KMS-11 (cell line): Measurements from ENCODE around the gene SIGLEC10.

Experiments
- H2AFZ ChIP-seq: fragments of 200-600 bp; sonication (generic); 2 replicates; pipeline ENCODE4 v1.6.1; 2016; ENCODE audit warnings: antibody characterized with exemption, mixed run types, low read depth
- H3K27ac ChIP-seq: fragments of 200-600 bp; sonication (generic); 2 replicates; pipeline ENCODE4 v1.6.1; 2016; ENCODE audit warnings: mild to moderate bottlenecking, mixed run types
- H3K27me3 ChIP-seq: fragments of 200-600 bp; sonication (generic); 2 replicates; pipeline ENCODE4 v1.6.1; 2017; ENCODE audit warnings: mild to moderate bottlenecking, low read depth, mixed run types, moderate library complexity; ENCODE audit not compliant: insufficient read depth
- H3K36me3 ChIP-seq: fragments of 200-600 bp; sonication (generic); 2 replicates; pipeline ENCODE4 v1.6.1; 2017; ENCODE audit warnings: mild to moderate bottlenecking, mixed run types; ENCODE audit not compliant: insufficient read depth
- H3K4me1 ChIP-seq: fragments of 200-600 bp; sonication (generic); 2 replicates; pipeline ENCODE4 v1.6.1; 2016; ENCODE audit warnings: mild to moderate bottlenecking, low read depth, mixed run types; ENCODE audit not compliant: poor library complexity, severe bottlenecking
- H3K4me2 ChIP-seq: fragments of 200-600 bp; sonication (generic); 2 replicates; pipeline ENCODE4 v1.7.0; 2016; ENCODE audit warnings: mild to moderate bottlenecking, mixed run types
- H3K4me3 ChIP-seq: fragments of 200-600 bp; sonication (generic); IDR thresholded peaks from 2 replicates; pipeline ENCODE4 v1.6.1; 2017; ENCODE audit warnings: low read depth, low read length, mixed read lengths; ENCODE audit not compliant: insufficient read depth
- H3K79me2 ChIP-seq: fragments of 200-600 bp; sonication (generic); 2 replicates; pipeline ENCODE4 v1.6.1; 2016; ENCODE audit warnings: low read depth, mixed run types; ENCODE audit not compliant: insufficient read depth
- H3K9ac ChIP-seq: fragments of 200-600 bp; sonication (generic); 2 replicates; pipeline ENCODE4 v1.6.1; 2016; ENCODE audit warnings: mild to moderate bottlenecking, mixed run types
- H4K20me1 ChIP-seq: fragments of 200-600 bp; sonication (generic); 2 replicates; pipeline ENCODE4 v1.6.1; 2016; ENCODE audit warnings: mild to moderate bottlenecking, mixed run types; ENCODE audit not compliant: insufficient read depth
- TF ChIP-seq, protein P1 (sequence below): fragments of 200-600 bp; sonication (generic); conservative IDR thresholded peaks from 2 replicates; pipeline ENCODE4 v1.6.1; 2017; ENCODE audit warnings: low read depth, mild to moderate bottlenecking, antibody characterized with exemption, low read length, moderate library complexity, mixed read lengths

SIGLEC10 gene

GRCh38 chr19:51458051-51458645 lies 40.7 kb upstream of the SIGLEC10 start, which contains the start of gene SIGLEC8:
Gene SIGLEC8 (minus strand): TSS chr19:51458454. CDS start chr19:51458387, 67 bp downstream.
- no peak within 1 kb of the TSS for H3K4me3 ChIP-seq
- H2AFZ ChIP-seq: no peak within 1 kb of the TSS
- no peaks in the 10 kb centered on the region for H3K79me2 ChIP-seq
- H4K20me1 ChIP-seq: no peaks in the 10 kb centered on the region
- H3K36me3 ChIP-seq: no peaks in the 10 kb centered on the region
- H3K4me1 ChIP-seq: no peaks in the 10 kb centered on the region
- 0 out of 2 replicates have a peak, but pooled peaks cover 3% of the 10 kb centered on the region for H3K27me3 ChIP-seq
- no peak within 1 kb of the TSS for H3K27ac ChIP-seq
- H3K9ac ChIP-seq: no peak within 1 kb of the TSS
- no peak within 1 kb of the TSS for H3K4me2 ChIP-seq
- TF ChIP-seq, protein P1, sequence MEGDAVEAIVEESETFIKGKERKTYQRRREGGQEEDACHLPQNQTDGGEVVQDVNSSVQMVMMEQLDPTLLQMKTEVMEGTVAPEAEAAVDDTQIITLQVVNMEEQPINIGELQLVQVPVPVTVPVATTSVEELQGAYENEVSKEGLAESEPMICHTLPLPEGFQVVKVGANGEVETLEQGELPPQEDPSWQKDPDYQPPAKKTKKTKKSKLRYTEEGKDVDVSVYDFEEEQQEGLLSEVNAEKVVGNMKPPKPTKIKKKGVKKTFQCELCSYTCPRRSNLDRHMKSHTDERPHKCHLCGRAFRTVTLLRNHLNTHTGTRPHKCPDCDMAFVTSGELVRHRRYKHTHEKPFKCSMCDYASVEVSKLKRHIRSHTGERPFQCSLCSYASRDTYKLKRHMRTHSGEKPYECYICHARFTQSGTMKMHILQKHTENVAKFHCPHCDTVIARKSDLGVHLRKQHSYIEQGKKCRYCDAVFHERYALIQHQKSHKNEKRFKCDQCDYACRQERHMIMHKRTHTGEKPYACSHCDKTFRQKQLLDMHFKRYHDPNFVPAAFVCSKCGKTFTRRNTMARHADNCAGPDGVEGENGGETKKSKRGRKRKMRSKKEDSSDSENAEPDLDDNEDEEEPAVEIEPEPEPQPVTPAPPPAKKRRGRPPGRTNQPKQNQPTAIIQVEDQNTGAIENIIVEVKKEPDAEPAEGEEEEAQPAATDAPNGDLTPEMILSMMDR: no peak

- Histone ChIP-seq H3K27me3 (0 out of 2 replicates have a peak, but pooled peaks cover 3% of the 10 kb centered on the region), H3K9ac (no peak overlapping the region), H2AFZ (no peak overlapping the region), H3K36me3 (no peaks in the 10 kb centered on the region), H3K79me2 (no peaks in the 10 kb centered on the region), H3K4me2 (no peak overlapping the region), H4K20me1 (no peaks in the 10 kb centered on the region), H3K4me3 (no peak overlapping the region), H3K27ac (no peak overlapping the region), H3K4me1 (no peaks in the 10 kb centered on the region)
- TF ChIP-seq, protein P1: no peak
These were observed 40.0 kb upstream of the SIGLEC10 start for GRCh38 chr19:51457351-51458013.

DNA sequence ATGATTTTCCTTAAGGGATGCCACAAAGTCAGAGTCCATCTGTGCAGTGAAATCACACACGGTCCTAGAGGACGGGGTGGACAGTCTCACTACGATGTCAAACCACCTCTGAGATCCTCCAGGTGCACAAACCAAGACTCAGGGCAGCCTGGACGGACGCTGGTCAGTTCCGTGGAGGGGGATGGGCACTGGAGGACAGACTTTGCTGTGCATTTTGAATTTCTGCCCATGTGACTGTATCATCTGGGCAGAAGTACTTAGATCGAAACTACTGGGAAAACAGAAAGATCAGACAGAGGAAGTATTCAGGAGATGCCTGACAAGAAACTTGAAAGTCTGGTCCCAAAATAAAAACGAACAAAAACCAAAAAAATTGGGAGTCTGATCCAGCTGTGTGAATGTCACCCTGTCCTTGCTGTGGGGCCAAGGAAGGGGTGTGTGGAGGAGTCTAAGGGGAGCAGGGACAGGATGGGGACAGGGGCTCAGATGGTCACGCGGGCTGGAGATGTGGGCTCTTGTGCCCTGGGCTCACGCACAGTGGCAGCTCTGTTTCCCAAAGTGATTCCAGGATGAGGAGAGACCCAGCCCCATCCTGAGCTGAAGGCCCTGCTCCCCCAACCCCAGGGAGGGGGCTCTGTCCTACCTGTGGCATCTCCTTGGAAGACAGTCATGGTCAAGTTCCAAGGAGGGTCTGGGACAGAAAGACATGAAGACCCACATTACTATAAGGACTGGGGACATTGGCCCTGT lies 39.3 kb upstream of the SIGLEC10 start:
- Histone ChIP-seq H3K4me1 (no peaks in the 10 kb centered on the region), H2AFZ (no peak overlapping the region), H3K4me3 (no peak overlapping the region), H3K79me2 (no peaks in the 10 kb centered on the region), H3K9ac (no peak overlapping the region), H4K20me1 (no peaks in the 10 kb centered on the region), H3K36me3 (no peaks in the 10 kb centered on the region), H3K27ac (no peak overlapping the region), H3K27me3 (0 out of 2 replicates have a peak, but pooled peaks cover 3% of the 10 kb centered on the region), H3K4me2 (no peak overlapping the region)
- TF ChIP-seq, protein P1: no peak

- Histone ChIP-seq H3K27ac (no peak overlapping the region), H3K9ac (no peak overlapping the region), H3K4me1 (no peaks in the 10 kb centered on the region), H3K4me2 (no peak overlapping the region), H3K27me3 (no peaks in the 10 kb centered on the region), H4K20me1 (no peaks in the 10 kb centered on the region), H3K4me3 (no peak overlapping the region), H3K36me3 (no peaks in the 10 kb centered on the region), H2AFZ (no peak overlapping the region), H3K79me2 (no peaks in the 10 kb centered on the region)
- TF ChIP-seq, protein P1: no peak
These were observed 33.4 kb upstream of the SIGLEC10 start for GRCh38 chr19:51450730-51451307.
